Stimulated activated CD8-positive, alpha-beta memory T cell treated with anti-CD3 and anti-CD28 coated beads, Interleukin-7, amount 100 ng/mL, for 4 hours (primary cell): ENCODE measurements around the gene TIMP1.

Experiments used
- DNase-seq, 2 donors: peaks; one replicate each; pipeline ENCODE4 v3.0.0-alpha.2; 2020; ENCODE audit warnings: low read depth in 2 of 2

Gene TIMP1

GRCh38 chrX:47634871-47635575 is 52.8 kb downstream of the TIMP1 start:
- no peak for DNase-seq
